GM19455 (cell line): ENCODE measurements around the gene FAM168A.

ENCODE experiments used
- ATAC-seq: cut with Tn5 transposase; IDR thresholded peaks from one replicate; pipeline ENCODE4 v1.9.1; 2021; ENCODE audit not compliant: unreplicated experiment

The FAM168A gene

GRCh38 chr11:73521621-73522020, 76.3 kb downstream of the FAM168A start:
- no peak for ATAC-seq

GRCh38 chr11:73520353-73521061, 77.4 kb downstream of the FAM168A start:
- no peak for ATAC-seq

GRCh38 chr11:73519266-73519665, 78.6 kb downstream of the FAM168A start:
- ATAC-seq = no peak

GRCh38 chr11:73518195-73518594, 79.7 kb downstream of the FAM168A start:
- no peak for ATAC-seq

DNA sequence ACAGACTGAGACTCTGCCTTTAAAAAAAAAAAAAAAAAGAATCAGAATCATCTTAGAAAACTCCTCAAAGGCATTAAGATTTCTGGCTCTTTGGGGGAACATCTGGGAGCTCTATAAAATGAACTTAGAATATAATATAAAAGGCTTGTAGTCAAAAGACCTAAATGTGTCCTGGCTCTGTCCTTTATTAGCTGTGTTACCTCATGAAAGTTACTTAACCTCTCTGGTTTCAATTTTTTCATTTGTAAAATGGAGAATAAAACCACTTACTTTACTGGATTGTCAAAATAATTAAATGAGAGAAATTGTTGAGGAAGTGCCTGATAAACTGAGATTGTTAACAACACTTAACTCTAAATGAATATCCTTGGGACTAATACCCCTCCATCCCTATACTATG, 81.8 kb downstream of the FAM168A start:
- ATAC-seq = no peak

GRCh38 chr11:73513707-73514106, 84.2 kb downstream of the FAM168A start:
- ATAC-seq = no peak

GRCh38 chr11:73510877-73511276, 87.0 kb downstream of the FAM168A start:
- no peak for ATAC-seq

DNA sequence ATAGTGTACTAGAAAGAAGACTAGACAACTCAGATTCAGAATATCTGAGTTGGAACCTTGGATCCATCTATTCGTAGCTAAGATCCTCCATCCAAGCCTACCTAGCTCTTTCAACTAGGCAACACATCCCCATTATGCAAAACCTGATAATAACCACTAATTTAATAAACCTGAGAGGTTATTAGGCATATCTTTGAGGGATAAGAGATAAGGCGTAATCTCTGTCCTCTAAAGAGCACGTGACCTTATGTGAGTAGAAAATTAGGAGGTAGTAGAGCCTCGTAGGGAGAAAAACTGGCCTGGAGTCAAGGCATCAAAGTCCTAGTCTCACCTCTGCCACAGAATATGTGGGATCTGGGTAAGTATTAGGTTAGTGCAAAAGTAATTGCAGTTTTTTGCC, 87.8 kb downstream of the FAM168A start:
- ATAC-seq = no peak

GRCh38 chr11:73509188-73509587, 88.7 kb downstream of the FAM168A start:
- no peak for ATAC-seq

DNA sequence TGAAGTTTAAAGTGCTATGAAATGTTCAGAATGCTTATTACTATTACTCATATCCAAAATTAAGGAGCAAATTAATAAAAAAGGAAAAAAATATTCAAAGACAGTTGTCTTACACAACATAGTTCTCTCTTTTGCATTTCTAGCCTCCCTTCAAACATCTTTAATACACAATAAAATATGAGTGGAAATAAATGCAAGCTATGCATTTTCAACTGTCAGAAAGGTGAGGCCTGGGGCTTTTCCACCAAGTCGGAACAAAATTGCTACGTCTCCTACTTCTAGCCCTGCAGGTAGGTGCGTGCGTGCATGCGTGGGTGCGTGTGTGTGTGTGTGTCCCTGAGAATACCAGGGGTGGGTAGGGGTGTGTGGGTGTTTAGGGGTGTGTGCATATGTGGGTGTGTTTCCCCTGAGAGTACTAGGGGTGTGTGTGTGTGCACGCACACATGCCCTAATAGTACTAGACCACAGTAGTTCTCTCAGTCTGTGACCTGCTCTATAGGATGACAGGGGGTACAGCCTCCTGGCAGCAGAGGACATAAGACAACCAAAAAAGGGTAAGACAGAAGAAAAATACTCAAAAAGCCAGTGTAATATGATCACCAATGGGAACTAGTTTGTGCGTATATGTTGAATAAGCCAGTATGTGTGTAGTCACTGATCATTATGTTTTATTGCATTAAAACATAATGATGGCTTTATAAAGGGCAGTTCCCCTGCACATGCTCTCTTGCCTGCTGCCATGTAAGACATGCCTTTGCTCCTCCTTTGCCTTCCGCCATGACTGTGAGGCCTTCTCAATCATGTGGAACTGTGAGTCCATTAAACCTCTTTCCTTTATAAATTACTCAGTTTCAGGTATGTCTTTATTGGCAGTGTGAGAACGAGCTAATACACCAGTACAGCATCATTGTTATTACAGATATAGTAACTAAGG, 89.4 kb downstream of the FAM168A start:
- no peak for ATAC-seq

DNA sequence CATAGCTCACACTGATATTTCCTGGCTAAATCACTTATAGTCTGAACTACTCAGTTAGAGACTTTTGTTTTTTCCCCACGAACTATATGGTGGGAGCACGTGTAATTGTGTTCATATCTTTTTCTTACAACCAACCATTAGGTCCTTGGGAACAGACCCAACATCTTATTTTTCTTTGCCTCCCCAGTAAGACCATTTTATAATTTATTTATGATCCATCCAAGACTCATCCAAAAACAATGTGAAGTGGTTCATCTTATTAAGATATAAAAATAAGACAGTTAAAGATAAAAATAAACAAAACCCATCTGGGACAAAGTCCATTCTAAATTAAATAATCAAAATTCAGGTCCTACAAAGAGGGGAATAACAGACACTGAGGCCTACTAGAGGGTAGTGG, 90.8 kb downstream of the FAM168A start:
- ATAC-seq = no peak

GRCh38 chr11:73506038-73506437, 91.9 kb downstream of the FAM168A start:
- ATAC-seq = no peak

GRCh38 chr11:73498343-73498742, 99.6 kb downstream of the FAM168A start:
- no peak for ATAC-seq

- ATAC-seq = no peak
Measured at GRCh38 chr11:73496134-73496533, 101.8 kb downstream of the FAM168A start.

DNA sequence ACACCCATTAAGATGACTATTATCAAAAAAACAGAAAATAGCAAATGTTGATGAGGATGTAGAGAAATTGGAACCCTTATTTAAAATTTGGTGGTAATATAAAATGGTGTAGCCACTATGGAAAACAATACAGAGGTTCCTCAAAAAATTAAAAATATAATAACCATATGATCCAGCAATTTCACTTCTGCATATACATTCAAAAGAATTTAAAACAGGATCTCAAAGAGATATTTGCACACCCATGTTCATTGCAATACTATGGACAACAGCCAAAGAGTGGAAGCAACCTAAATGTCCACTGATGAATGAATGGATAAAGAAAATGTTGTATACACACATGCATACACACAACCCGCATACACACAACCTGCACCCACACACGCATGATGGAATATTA, 102.2 kb downstream of the FAM168A start:
- no peak for ATAC-seq

GRCh38 chr11:73493956-73494598, 103.8 kb downstream of the FAM168A start:
- ATAC-seq = no peak

DNA sequence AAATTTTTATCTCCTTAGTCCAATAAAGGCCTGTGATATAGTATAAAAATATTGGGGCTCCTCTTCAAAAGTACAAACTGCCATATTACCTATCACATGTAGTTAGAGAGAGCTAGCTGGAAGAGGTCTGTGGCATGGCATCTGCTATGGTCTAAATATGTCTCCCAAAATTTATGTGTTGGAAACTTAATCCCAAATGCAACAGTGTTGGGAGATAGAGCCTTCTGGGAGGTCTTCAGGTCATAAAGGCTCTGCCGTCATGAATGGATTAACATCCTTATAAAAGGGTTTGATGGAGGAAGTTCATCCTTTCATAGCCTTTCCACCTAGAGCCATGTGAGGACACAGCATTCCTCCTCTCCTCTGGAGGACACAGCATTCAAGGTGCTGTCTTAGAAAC, 116.3 kb downstream of the FAM168A start:
- ATAC-seq = no peak

DNA sequence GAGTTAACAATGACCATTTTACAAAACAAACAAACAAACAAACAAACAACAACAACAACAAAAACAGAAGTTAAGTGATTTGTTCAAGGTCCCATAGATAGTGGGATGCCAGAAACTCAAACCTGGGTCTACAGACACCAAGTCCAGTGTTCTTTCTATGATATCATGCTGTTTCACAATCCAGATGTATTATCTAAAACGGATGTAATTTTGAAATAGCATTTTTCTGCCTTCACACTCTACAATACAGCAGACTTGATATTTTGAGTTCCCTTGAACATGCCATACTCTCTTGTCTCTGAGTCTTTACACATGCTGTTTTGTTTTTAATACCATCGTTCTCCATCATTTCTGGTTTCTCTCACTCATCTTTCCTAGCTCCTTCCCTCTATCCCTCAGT, 117.2 kb downstream of the FAM168A start:
- ATAC-seq = no peak

DNA sequence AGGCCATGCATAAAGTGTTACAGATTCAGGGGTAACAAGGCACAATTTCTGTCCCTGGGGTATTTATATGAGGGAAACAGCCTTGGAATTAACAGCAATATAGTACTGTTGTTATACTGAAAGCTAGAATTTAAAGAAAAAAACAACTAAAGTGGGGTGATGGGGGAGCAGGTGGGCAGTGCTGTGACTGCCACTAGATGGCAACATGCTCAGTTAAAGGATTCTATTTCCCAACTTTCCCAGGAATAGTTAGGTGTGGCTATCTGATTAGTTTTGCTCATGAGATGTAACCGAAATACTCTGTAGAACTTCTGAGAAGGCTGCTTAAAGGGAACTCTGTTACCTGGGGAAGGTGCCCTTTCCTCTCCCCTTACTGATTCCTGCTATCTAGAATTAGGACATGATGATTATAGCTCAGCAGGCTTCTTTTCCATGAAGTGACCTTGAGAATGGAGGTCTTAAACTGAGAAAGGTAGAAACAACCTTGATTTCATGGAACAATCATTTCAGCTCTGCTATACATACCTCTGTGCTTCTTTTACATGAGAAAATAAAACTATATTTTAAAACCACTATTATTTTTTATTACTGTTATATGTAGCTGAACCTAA, 119.1 kb downstream of the FAM168A start:
- no peak for ATAC-seq

GRCh38 chr11:73477518-73477917, 120.4 kb downstream of the FAM168A start:
- ATAC-seq = no peak

DNA sequence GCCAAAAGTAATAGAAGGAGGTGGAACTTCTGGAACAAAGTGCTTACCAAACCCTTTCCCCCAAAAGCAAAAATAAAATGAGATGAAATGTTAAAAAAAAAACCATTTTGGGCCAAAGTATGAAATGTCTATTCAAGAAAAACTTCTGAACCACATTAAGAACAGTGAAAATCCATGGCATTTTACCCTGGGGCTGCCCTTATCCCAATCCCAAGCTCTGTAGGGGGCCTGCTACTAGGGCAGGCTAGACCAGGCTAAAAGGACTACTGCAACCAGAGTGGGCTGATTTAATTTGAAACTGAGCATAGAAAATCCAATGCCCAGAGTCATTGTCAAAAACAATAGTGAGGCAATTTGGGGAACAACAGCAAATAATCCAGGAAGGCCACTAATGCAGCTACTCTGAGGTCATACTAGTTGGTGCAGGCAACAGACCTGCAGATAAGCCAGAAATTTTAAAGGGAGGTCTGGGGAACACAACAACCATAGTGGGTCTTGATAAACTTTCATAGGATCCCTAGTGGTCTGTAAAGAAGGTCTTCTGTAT, 122.3 kb downstream of the FAM168A start:
- no peak for ATAC-seq
